CD4-positive, CD25-positive, alpha-beta regulatory T cell (primary cell): ENCODE measurements around the gene TECPR1. TPM values are rescaled to one million over a fixed set of nuclear protein-coding genes. Genes with fewer than 3 reads are reported as not detected.

Experiments
- ATAC-seq, 2 donors: fragments of 150-1000 bp; cut with Tn5 transposase; one replicate each; pipeline ENCODE4 v1.10.0; 2021; ENCODE audit warnings: low read depth in 2 of 2, moderate number of reproducible peaks in 2 of 2, moderate library complexity in 1 of 2
- DNase-seq, 3 donors: peaks; one replicate each; pipeline versions ENCODE4 v3.0.0 to v3.0.0-alpha.2; 2012 to 2022; ENCODE audit warnings: mixed read lengths in 1 of 3
- H3K27ac ChIP-seq: one replicate; pipeline ENCODE4 v1.7.0; 2013; ENCODE audit warnings: mild to moderate bottlenecking, low read length; ENCODE audit not compliant: insufficient read depth, poor library complexity, severe bottlenecking
- H3K27me3 ChIP-seq: one replicate; pipeline ENCODE4 v1.7.0; 2013; ENCODE audit warnings: low read length; ENCODE audit not compliant: control insufficient read depth, insufficient read depth
- H3K36me3 ChIP-seq: one replicate; pipeline ENCODE4 v1.7.0; 2013; ENCODE audit warnings: mild to moderate bottlenecking, low read length, moderate library complexity; ENCODE audit not compliant: control insufficient read depth, insufficient read depth
- H3K4me1 ChIP-seq: 2 replicates; pipeline ENCODE4 v1.7.0; 2013; ENCODE audit warnings: mild to moderate bottlenecking, low read length; ENCODE audit not compliant: insufficient read depth, control insufficient read depth, poor library complexity, severe bottlenecking
- H3K4me3 ChIP-seq: one replicate; pipeline ENCODE4 v1.7.0; 2013; ENCODE audit warnings: low read depth, mild to moderate bottlenecking, low read length, moderate library complexity
- H3K9me3 ChIP-seq, 2 experiments: 1 replicate in 1 of 2; 2 replicates in 1 of 2; pipeline ENCODE4 v1.7.0; 2013; ENCODE audit warnings: low read length in 2 of 2, mild to moderate bottlenecking in 1 of 2, moderate library complexity in 1 of 2; ENCODE audit not compliant: control insufficient read depth in 2 of 2
- H3K27ac Mint-ChIP-seq, 3 donors: one replicate each; pipeline ENCODE4 v1.8.0; 2020 to 2022; ENCODE audit warnings: mild to moderate bottlenecking in 3 of 3, mixed read lengths in 3 of 3, moderate library complexity in 2 of 3
- H3K27me3 Mint-ChIP-seq: one replicate; pipeline ENCODE4 v1.8.0; 2022; ENCODE audit warnings: mild to moderate bottlenecking, mixed read lengths
- H3K36me3 Mint-ChIP-seq: one replicate; pipeline ENCODE4 v1.8.0; 2020; ENCODE audit warnings: mixed read lengths
- H3K4me1 Mint-ChIP-seq, 4 donors: one replicate each; pipeline ENCODE4 v1.8.0; 2020 to 2022; ENCODE audit warnings: mixed read lengths in 4 of 4, mild to moderate bottlenecking in 1 of 4
- H3K4me3 Mint-ChIP-seq, 4 donors: one replicate each; pipeline ENCODE4 v1.8.0; 2020 to 2022; ENCODE audit warnings: mild to moderate bottlenecking in 4 of 4, mixed read lengths in 4 of 4, moderate library complexity in 3 of 4
- H3K9me3 Mint-ChIP-seq, 7 donors: one replicate each; pipeline ENCODE4 v1.8.0; 2020 to 2022; ENCODE audit warnings: mixed read lengths in 7 of 7, mild to moderate bottlenecking in 3 of 7, moderate library complexity in 2 of 7
- polyA plus RNA-seq, 4 donors: library from polyadenylated mRNA; unstranded; fragments of 300-500 nt; fragmentation: Illumina TruSeq; gene quantifications; one replicate each; pipeline ENCODE4 v1.2.3, GENCODE V29; 2021
- total RNA-seq: library from RNA; stranded (reverse); gene quantifications from one replicate; pipeline ENCODE4 v1.2.3, GENCODE V29; 2022

The TECPR1 gene
- total and polyA plus RNA-seq, 5 donors from 2014 or later, result 11.0 to 118 (median 20.1) TPM

DNA sequence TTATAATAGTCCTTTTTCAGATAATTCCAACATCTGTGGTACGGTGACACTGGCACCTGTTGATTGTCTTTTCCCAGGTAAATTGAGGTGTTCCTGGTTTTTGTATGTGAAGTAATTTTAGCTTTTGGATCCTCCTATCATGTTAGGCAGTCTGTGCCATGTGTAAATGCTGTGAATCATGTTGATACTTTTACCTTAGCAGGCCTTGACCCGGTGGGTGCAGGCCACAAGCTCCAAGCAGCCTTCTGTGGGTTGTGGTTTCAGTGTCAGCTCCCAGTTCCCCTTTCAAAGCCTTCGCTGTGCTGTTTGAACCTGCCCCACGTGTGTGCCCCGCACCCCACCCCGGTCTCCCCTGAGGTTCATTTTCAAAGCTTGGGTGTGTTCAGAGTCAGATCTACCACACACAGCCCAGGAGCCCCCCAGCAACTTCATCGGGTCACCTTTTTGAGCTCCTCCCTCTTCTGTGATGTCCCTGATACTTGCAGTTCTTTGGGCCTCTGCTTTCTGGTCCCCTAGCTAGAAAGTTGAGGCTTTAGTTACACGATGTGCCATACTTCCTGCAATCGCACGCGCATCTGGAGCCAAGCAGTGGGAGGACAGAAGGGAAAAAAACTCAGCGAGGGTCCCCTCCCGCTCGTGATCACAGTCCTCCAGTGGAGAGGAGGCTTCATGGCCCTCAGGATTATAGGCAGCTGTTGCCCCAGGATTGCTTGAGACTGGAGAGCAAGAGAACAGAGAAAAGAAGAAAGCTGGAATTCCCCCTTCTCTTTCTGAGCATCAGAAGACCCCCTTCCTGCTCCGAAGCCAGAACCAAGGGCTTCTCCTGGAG lies 49.5 kb downstream of the TECPR1 start:
- ATAC-seq (peak; percentile 85 to 89), DNase-seq (peak; percentile 26 to 90 (median 69))
- Mint-ChIP-seq H3K9me3 (peaks cover 0 to 6% (median 3%) of the 10 kb centered on the region in 7 donors), H3K27ac (peak overlapping the region; percentile 82 to 97 (median 95)), H3K27me3 (no peaks in the 10 kb centered on the region), H3K36me3 (peaks cover 30% of the 10 kb centered on the region), H3K4me3 (peak overlapping the region; percentile 80 to 89 (median 82)), H3K4me1 (peaks cover 29 to 61% (median 37%) of the 10 kb centered on the region in 4 donors)
- H3K4me1 ChIP-seq, result peaks cover 42% of the 10 kb centered on the region
- no peaks in the 10 kb centered on the region for H3K9me3 ChIP-seq
- peak overlapping the region; percentile 45 for H3K4me3 ChIP-seq
- H3K36me3 ChIP-seq, result peaks cover 37% of the 10 kb centered on the region
- peak overlapping the region; percentile 48 for H3K27ac ChIP-seq
- no peaks in the 10 kb centered on the region for H3K27me3 ChIP-seq

DNA sequence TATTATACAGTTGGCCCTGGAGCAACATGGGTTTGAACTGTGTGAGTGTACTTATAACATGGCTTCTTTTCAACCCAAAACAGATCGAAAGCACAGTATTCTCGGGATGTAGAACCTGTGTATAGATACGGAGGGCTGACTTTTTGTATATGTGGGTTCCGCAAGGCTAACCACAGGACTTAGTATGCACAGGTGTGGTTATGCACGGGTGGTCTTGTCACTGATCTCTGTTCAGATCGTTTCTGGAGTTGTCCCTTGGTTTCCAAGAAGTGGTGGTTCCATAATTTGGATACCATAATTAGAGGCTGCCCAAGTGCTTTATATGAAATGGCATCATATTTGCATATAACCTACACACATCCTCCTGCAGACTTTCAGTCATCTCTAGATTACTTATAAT lies 51.7 kb downstream of the TECPR1 start:
- peak in 1 of 3 donors; percentile 35 for DNase-seq
- no peaks in the 10 kb centered on the region for H3K27me3 Mint-ChIP-seq
- Histone ChIP-seq H3K9me3 (no peaks in the 10 kb centered on the region), H3K27me3 (no peaks in the 10 kb centered on the region), H3K4me3 (peak overlapping the region; percentile 14), H3K27ac (no peak overlapping the region), H3K4me1 (peaks cover 42% of the 10 kb centered on the region), H3K36me3 (peaks cover 28% of the 10 kb centered on the region)
- peaks cover 29 to 66% (median 36%) of the 10 kb centered on the region in 4 donors for H3K4me1 Mint-ChIP-seq
- H3K4me3 Mint-ChIP-seq, result peak overlapping the region in 3 of 4 donors; percentile 6 to 31 (median 21)
- H3K9me3 Mint-ChIP-seq, result peaks cover 0 to 6% (median 3%) of the 10 kb centered on the region in 7 donors
- peaks cover 28% of the 10 kb centered on the region for H3K36me3 Mint-ChIP-seq
- peak overlapping the region in 2 of 3 donors; percentile 6 to 64 for H3K27ac Mint-ChIP-seq
- ATAC-seq, result no peak

DNA sequence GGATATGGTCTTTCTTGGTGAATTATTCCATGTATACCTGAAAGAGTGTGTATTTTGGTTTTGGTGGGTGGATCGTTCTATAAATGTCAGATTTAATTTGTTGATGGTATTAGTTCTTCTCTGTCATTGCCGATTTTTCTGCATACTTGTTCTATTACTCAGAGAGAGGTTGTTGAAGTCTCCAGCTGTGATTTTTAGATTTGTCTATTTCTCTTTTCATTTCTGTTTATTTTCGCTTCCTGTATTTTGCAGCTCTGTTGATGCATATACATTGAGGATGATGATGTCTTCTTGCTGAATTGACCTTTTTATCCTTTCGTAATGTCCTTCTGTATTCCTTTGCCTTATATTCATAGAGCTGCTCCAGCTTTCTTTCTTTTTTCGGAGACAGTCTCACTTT lies 52.9 kb downstream of the TECPR1 start:
- H3K9me3 Mint-ChIP-seq, result peaks cover 0 to 6% (median 3%) of the 10 kb centered on the region in 7 donors
- ATAC-seq (no peak), DNase-seq (no peak)
- H3K27ac Mint-ChIP-seq, result peak overlapping the region in 1 of 3 donors; percentile 26
- peaks cover 40% of the 10 kb centered on the region for H3K4me1 ChIP-seq
- no peak overlapping the region for H3K4me3 Mint-ChIP-seq
- H3K4me1 Mint-ChIP-seq, result peaks cover 29 to 56% (median 34%) of the 10 kb centered on the region in 4 donors
- no peak overlapping the region for H3K27ac ChIP-seq
- H3K4me3 ChIP-seq, result no peak overlapping the region
- no peaks in the 10 kb centered on the region for H3K27me3 Mint-ChIP-seq
- no peaks in the 10 kb centered on the region for H3K9me3 ChIP-seq
- no peaks in the 10 kb centered on the region for H3K27me3 ChIP-seq
- H3K36me3 ChIP-seq, result peaks cover 31% of the 10 kb centered on the region
- H3K36me3 Mint-ChIP-seq, result peaks cover 24% of the 10 kb centered on the region

DNA sequence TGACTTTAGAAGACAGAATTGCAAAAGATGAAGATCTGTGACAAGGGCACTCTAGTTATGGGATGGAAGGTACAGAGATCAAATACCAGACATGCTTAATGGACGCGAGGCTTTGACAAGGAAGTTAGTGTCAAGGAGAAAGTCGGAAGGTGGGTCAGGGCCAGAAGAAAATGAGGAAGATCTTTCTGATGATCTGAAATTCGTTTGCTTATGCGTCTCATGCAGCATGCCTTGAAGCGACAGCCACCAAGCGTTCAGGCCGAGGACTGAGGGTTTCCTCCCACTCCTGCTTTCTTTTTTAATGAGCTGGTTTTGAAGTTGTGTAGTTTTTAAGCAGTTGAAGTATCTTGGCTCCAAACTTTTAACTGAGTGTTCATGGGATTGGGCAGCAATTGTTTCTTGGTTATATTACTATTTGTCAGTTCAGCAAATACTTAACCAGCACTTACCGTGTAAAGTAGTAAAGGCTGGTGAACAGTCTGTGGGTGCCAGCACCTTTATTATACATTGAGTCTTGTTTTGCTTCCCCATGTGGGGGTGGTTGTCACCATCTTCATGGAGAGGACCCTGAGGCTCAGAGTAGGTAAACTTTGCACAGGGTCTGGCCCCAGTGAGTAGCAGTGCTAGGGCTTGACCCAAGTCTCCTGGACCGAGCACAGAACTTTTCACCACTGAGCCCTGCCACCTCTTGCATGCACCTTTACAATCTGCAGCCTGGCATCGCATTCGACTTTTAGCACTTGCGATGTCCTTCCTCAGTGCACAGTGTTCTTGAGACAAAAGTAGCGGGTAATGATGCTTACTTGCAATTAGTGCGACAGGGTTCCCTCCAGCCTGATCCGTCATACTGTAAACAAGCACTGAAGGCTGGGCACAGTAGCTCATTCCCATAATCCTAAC lies 55.1 kb downstream of the TECPR1 start:
- H3K9me3 Mint-ChIP-seq, result peaks cover 0 to 6% (median 3%) of the 10 kb centered on the region in 7 donors
- peak overlapping the region in 1 of 3 donors; percentile 7 for H3K27ac Mint-ChIP-seq
- DNase-seq, result no peak
- H3K4me1 ChIP-seq, result peaks cover 18% of the 10 kb centered on the region
- H3K36me3 ChIP-seq, result peaks cover 48% of the 10 kb centered on the region
- no peaks in the 10 kb centered on the region for H3K27me3 ChIP-seq
- ATAC-seq, result no peak
- peaks cover 19 to 36% (median 24%) of the 10 kb centered on the region in 4 donors for H3K4me1 Mint-ChIP-seq
- H3K4me3 Mint-ChIP-seq, result no peak overlapping the region
- peaks cover 30% of the 10 kb centered on the region for H3K36me3 Mint-ChIP-seq
- H3K9me3 ChIP-seq, result no peaks in the 10 kb centered on the region
- H3K27me3 Mint-ChIP-seq, result no peaks in the 10 kb centered on the region
- H3K4me3 ChIP-seq, result no peak overlapping the region
- H3K27ac ChIP-seq, result no peak overlapping the region

DNA sequence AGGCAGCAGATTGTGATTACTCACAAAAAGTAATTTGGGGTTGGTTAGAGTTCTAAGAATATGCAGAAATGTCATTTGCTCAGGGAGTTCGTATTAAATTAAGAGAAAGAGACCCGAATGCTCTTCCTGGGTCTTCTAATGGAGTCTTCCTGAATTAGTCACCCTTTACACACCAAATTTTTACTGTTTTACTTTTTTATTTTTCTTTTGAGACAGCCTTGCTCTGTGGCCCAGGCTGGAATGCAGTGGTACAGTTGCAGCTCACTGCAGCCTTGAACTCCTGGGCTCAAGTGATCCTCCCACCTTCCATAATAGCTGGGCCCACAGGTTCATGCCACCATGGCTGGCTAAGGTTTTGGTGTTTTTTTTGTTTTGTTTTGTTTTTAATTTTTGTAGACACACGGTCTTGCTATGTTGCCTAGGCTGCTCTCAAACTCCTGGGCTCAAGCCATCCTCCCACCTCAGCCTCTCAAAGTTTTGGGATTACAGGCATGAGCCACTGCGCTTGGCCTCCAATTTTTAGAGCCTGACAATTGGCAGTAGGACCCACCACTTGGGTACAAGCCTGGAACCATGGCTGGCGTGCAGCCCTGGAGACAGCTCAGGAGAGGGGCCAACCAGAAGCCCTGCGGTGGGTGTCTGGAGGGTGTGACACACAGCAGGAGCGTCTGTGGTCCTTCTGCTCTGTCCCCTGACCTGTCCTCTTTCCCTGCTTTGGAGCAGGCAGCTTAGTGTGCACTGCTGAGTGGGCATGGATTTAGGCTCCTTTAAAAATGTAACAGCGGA lies 57.2 kb downstream of the TECPR1 start:
- Mint-ChIP-seq H3K27me3 (no peaks in the 10 kb centered on the region), H3K4me3 (no peak overlapping the region), H3K27ac (peak overlapping the region in 1 of 3 donors; percentile 26), H3K9me3 (peaks cover 0 to 6% (median 1%) of the 10 kb centered on the region in 7 donors), H3K36me3 (peaks cover 38% of the 10 kb centered on the region), H3K4me1 (peaks cover under 1 to 15% (median 7%) of the 10 kb centered on the region in 4 donors)
- Histone ChIP-seq H3K4me3 (no peak overlapping the region), H3K36me3 (peaks cover 58% of the 10 kb centered on the region), H3K27ac (no peak overlapping the region), H3K27me3 (no peaks in the 10 kb centered on the region), H3K4me1 (no peaks in the 10 kb centered on the region), H3K9me3 (no peaks in the 10 kb centered on the region)
- no peak for DNase-seq
- ATAC-seq, result no peak

DNA sequence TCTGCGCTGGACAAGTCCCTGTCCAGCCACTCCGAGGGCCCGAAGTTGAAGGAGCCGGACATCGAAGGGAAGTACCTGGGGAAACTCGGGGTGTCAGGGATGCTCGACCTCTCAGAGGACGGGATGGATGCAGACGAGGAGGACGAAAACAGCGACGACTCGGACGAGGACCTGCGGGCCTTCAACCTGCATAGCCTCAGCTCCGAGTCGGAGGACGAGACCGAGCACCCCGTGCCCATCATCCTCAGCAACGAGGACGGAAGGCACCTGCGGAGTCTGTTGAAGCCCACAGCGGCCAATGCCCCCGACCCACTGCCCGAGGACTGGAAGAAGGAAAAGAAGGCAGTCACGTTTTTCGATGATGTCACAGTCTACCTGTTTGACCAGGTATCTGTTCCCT lies 57.8 kb downstream of the TECPR1 start:
- no peaks in the 10 kb centered on the region for H3K27me3 Mint-ChIP-seq
- H3K4me1 Mint-ChIP-seq, result peaks cover 3 to 17% (median 4%) of the 10 kb centered on the region in 4 donors
- H3K4me3 Mint-ChIP-seq, result no peak overlapping the region
- Histone ChIP-seq H3K4me3 (no peak overlapping the region), H3K36me3 (peaks cover 63% of the 10 kb centered on the region), H3K4me1 (no peaks in the 10 kb centered on the region), H3K27ac (no peak overlapping the region), H3K9me3 (no peaks in the 10 kb centered on the region), H3K27me3 (no peaks in the 10 kb centered on the region)
- peaks cover 41% of the 10 kb centered on the region for H3K36me3 Mint-ChIP-seq
- no peak for DNase-seq
- H3K9me3 Mint-ChIP-seq, result peaks cover 0 to 4% (median 1%) of the 10 kb centered on the region in 7 donors
- ATAC-seq, result no peak
- no peak overlapping the region for H3K27ac Mint-ChIP-seq
